Thyroid gland (tissue), 4 donors: Measurements from ENCODE around the gene LRRC41. TPM values are rescaled to one million over a fixed set of nuclear protein-coding genes. Genes with fewer than 3 reads are reported as not detected.

Experiments
- DNase-seq, 2 donors: peaks; one replicate each; pipeline ENCODE4 v3.0.0-alpha.2; 2019
- H3K27ac ChIP-seq, 3 donors: fragments of 200-600 bp; sonication (generic); 1 replicate in 2 of 3; 2 replicates in 1 of 3; pipeline ENCODE4 v1.5.1; 2016 to 2019; ENCODE audit warnings: mild to moderate bottlenecking in 1 of 3, moderate library complexity in 1 of 3
- H3K27me3 ChIP-seq: fragments of 200-600 bp; sonication (generic); one replicate; pipeline ENCODE4 v1.5.1; 2019
- H3K36me3 ChIP-seq, 2 donors: fragments of 200-600 bp; sonication (generic); one replicate each; pipeline ENCODE4 v1.5.1; 2016 to 2019
- H3K4me1 ChIP-seq, 2 donors: fragments of 200-600 bp; sonication (generic); one replicate each; pipeline ENCODE4 v1.5.1; 2017 to 2019
- H3K4me3 ChIP-seq, 3 donors: fragments of 200-600 bp; sonication (generic); replicated peaks in 1 of 3; 1 replicate in 2 of 3; 2 replicates in 1 of 3; pipeline ENCODE4 v1.5.1; 2016; ENCODE audit warnings: mild to moderate bottlenecking in 1 of 3
- H3K9me3 ChIP-seq: fragments of 200-600 bp; sonication (generic); one replicate; pipeline ENCODE4 v1.5.1; 2017
- POLR2A ChIP-seq, 2 donors: fragments of 450-650 bp; IDR thresholded peaks; one replicate each; pipeline ENCODE4 v1.6.1; 2017; ENCODE audit warnings: antibody characterized with exemption in 2 of 2, mild to moderate bottlenecking in 2 of 2, moderate library complexity in 1 of 2
- WGBS, 2 donors: methylation state at CpG; one replicate each; pipeline ENCODE4 v1.1.5; 2017; 5-methylcytosine and 5-hydroxymethylcytosine counted together
- intact Hi-C: fragments of 100-400 bp; cut with DNase I; formaldehyde crosslinking; loops from one replicate; pipeline ENCODE4 v1.15.1; 2023
- total RNA-seq, 4 donors: library from RNA; depleted of rRNA; stranded (reverse); fragments of >200 nt; gene quantifications; one replicate each; pipeline ENCODE4 v1.2.3, GENCODE V29; 2016
- TF ChIP-seq, protein P1 (sequence below), 6 experiments: fragments of 200-600 bp in 3 of 6; fragments of 450-650 bp in 3 of 6; sonication (generic) in 3 of 6; IDR thresholded peaks; one replicate each; pipeline ENCODE4 v1.5.1; 2016 to 2019; ENCODE audit warnings: antibody characterized with exemption in 6 of 6, mild to moderate bottlenecking in 2 of 6, inconsistent platforms in 1 of 6, moderate library complexity in 1 of 6

LRRC41 gene
- total RNA-seq, 4 donors from 2014 or later, result 73.5 to 111 (median 99.4) TPM

DNA sequence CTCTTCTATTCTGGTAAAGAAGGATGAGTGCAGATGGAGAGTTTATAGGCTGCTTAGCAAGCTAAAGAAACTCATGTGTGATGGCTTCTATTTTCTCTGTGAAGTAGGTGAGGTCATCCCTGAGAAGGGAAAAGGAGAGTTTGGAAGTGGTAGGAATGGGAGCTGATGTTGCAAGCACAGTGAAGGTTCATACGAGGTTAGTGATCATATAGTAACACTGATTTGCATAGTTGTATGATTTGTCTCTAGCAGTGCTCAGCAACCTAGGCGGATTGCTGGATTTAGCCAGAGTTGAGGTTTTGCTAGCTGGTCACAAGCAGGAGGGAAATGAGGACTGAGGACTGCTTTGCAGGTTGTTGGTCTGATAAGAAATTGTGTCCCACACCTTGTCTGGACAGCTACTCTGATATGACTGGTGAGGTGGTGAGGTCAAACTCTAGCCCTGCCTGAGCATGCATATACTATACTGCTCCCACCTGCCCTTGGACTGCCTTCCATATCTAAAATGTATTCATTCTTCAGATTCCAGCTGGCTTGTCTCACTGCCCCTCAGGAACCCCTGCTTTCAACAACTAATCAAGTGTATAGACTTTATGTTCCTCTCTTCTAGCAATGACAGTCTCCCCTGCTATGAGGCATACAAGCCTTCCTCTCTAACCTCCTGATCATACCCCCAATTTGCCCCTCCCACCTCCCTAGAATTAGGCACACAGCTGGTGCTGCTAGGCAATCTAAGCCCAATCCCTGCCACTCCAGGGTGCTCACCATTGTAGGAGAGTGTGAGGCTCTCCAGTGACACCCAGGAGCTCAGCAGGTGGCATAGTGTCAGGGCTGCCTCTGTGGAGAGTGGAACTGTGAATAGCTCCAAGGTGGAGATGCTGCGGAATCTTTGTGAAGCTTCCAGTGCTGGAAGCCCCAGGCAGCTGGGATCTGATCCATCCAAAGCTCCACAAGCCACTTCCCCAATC is 18.5 kb downstream of the LRRC41 start:
- no peaks in the 10 kb centered on the region for H3K4me1 ChIP-seq
- H3K4me3 ChIP-seq, result no peak overlapping the region
- no peak for DNase-seq
- H3K27ac ChIP-seq, result no peak overlapping the region
- intact Hi-C loops, result no loop called here
- H3K27me3 ChIP-seq, result no peaks in the 10 kb centered on the region
- 89 to 90% methylated on average over 3 of the region's 3 CpGs for WGBS, 2 donors
- no peaks in the 10 kb centered on the region for H3K9me3 ChIP-seq
- H3K36me3 ChIP-seq, result peaks cover 28 to 31% of the 10 kb centered on the region in 2 donors
- no peak for TF ChIP-seq POLR2A (IDR thresholded peaks at IDR 0.05)
- TF ChIP-seq, protein P1, sequence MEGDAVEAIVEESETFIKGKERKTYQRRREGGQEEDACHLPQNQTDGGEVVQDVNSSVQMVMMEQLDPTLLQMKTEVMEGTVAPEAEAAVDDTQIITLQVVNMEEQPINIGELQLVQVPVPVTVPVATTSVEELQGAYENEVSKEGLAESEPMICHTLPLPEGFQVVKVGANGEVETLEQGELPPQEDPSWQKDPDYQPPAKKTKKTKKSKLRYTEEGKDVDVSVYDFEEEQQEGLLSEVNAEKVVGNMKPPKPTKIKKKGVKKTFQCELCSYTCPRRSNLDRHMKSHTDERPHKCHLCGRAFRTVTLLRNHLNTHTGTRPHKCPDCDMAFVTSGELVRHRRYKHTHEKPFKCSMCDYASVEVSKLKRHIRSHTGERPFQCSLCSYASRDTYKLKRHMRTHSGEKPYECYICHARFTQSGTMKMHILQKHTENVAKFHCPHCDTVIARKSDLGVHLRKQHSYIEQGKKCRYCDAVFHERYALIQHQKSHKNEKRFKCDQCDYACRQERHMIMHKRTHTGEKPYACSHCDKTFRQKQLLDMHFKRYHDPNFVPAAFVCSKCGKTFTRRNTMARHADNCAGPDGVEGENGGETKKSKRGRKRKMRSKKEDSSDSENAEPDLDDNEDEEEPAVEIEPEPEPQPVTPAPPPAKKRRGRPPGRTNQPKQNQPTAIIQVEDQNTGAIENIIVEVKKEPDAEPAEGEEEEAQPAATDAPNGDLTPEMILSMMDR (IDR thresholded peaks at IDR 0.05), result no peak

DNA sequence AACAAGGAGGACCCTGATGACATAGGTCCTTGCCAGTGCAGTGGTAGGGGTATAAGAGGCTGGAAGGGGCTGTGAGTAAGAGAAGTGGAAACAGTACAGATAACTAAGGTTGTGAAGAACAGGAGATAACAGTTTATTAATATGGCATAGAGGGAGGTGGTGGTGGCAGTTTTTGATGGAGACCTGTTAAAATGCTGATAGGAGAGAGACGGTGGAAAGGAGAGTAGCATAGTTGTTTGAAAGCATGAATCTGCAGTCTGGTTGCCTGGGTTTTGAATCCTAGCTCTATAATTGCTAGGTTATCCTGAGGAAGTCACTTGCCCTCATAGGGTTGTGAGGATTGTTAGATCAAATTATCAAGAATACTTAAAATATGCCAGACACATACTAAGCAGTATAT is 19.4 kb downstream of the LRRC41 start:
- H3K4me3 ChIP-seq, result no peak overlapping the region
- 86 to 98% methylated on average over 1 of the region's 1 CpG for WGBS, 2 donors
- H3K4me1 ChIP-seq, result no peaks in the 10 kb centered on the region
- H3K9me3 ChIP-seq, result no peaks in the 10 kb centered on the region
- TF ChIP-seq, protein P1 (IDR thresholded peaks at IDR 0.05), result no peak
- no peak for TF ChIP-seq POLR2A (IDR thresholded peaks at IDR 0.05)
- no peaks in the 10 kb centered on the region for H3K27me3 ChIP-seq
- H3K27ac ChIP-seq, result no peak overlapping the region
- no peak for DNase-seq
- intact Hi-C loops, result no loop called here
- H3K36me3 ChIP-seq, result peaks cover 34 to 39% of the 10 kb centered on the region in 2 donors

DNA sequence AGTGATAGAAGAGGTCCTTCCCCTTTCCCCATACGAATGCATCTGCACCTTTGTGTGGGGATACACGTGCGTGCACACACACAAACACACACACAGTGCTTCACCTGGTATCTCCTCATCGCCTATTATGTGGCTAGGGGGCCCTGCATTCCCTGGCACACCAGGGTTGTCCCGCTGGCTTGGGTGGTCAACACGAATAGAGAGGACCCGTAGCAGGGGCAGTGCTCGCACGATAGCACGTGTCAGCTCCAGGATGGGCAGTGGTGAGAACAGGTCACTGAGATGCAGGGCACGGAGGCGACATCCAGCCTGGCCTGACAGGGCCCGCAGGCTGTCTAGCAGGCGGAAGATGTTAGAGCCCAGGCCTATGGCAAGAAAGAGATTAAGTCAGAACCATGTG is 22.4 kb downstream of the LRRC41 start:
- no peaks in the 10 kb centered on the region for H3K27me3 ChIP-seq
- peaks cover 0 to 8% of the 10 kb centered on the region in 2 donors for H3K4me1 ChIP-seq
- 98% methylated on average over 14 of the region's 14 CpGs for WGBS, 2 donors
- DNase-seq, result no peak
- peaks cover 33 to 42% of the 10 kb centered on the region in 2 donors for H3K36me3 ChIP-seq
- TF ChIP-seq POLR2A (IDR thresholded peaks at IDR 0.05), result no peak
- TF ChIP-seq, protein P1 (IDR thresholded peaks at IDR 0.05), result no peak
- intact Hi-C loops, result no loop called here
- no peaks in the 10 kb centered on the region for H3K9me3 ChIP-seq
- no peak overlapping the region for H3K27ac ChIP-seq
- H3K4me3 ChIP-seq, result no peak overlapping the region

DNA sequence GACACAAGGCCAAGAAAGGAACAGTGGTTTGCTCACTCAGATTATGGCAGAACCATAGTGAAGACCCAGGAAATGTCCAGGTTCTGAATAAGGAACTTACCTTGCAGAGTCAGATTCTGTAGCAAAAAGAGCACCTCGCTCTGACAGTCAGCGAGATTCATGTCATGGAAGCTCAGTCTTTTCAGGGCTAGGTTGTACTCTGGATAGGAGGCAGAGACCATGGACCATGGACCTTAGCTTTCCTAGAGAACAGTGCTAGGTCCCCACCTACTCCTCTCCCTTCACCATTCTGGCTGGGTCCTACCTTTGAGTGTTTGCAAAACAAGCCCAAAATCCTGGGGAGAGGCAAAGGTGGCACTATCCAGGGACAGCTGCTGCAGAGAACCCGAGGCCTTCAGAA is 23.3 kb downstream of the LRRC41 start:
- no peak for DNase-seq
- peaks cover 0 to 8% of the 10 kb centered on the region in 2 donors for H3K4me1 ChIP-seq
- no peak overlapping the region for H3K4me3 ChIP-seq
- H3K27ac ChIP-seq, result no peak overlapping the region
- intact Hi-C loops, result no loop called here
- H3K9me3 ChIP-seq, result no peaks in the 10 kb centered on the region
- no peaks in the 10 kb centered on the region for H3K27me3 ChIP-seq
- TF ChIP-seq POLR2A (IDR thresholded peaks at IDR 0.05), result no peak
- TF ChIP-seq, protein P1 (IDR thresholded peaks at IDR 0.05), result no peak
- 87 to 93% methylated on average over 3 of the region's 3 CpGs for WGBS, 2 donors
- peaks cover 24 to 32% of the 10 kb centered on the region in 2 donors for H3K36me3 ChIP-seq

DNA sequence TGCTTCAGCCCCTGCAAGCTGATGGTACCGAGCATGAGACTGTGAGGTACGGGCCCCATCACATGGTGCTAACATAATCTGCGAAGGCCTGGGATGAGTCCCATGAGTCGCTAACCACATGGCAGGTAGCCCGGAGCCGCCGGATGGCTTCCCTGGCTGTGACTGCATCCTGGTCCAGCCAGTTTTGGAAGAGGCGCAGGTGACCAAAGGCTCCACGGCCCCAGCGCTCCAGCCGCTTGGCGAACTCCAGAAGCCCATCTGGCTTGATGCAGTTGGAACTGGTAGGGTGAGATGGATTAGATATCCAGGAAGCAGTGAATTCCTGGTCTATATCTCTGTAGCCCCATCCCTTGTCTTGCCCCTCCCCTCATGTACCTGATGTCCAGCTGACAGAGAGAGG is 24.6 kb downstream of the LRRC41 start:
- TF ChIP-seq, protein P1 (IDR thresholded peaks at IDR 0.05), result no peak
- TF ChIP-seq POLR2A (IDR thresholded peaks at IDR 0.05), result no peak
- 92 to 93% methylated on average over 12 of the region's 12 CpGs for WGBS, 2 donors
- Histone ChIP-seq H3K27me3 (no peaks in the 10 kb centered on the region), H3K9me3 (no peaks in the 10 kb centered on the region), H3K36me3 (peaks cover 20 to 29% of the 10 kb centered on the region in 2 donors), H3K4me1 (peaks cover 0 to 8% of the 10 kb centered on the region in 2 donors), H3K27ac (peak overlapping the region in 1 of 3 donors; percentile 21), H3K4me3 (no peak overlapping the region)
- intact Hi-C loops, result no loop called here
- peak in 1 of 2 donors; percentile 6 for DNase-seq
